Measurements from ENCODE around the gene DGKH. TPM values are rescaled to one million over a fixed set of nuclear protein-coding genes. Genes with fewer than 3 reads are reported as not detected.

Gene DGKH
- total RNA-seq, 2 donors from 2014 or later = 4.6 to 8.9 TPM

GRCh38 chr13:42284068-42284467, 235.6 kb downstream of the DGKH start:
- Histone ChIP-seq H3K9me3 (no peaks in the 10 kb centered on the region), H3K27ac (no peak overlapping the region), H3K36me3 (no peaks in the 10 kb centered on the region), H3K4me3 (no peak overlapping the region), H3K27me3 (replicated peaks; ENCODE audit: insufficient read depth) (no peaks in the 10 kb centered on the region), H3K4me1 (replicated peaks) (no peaks in the 10 kb centered on the region)
- TF ChIP-seq CTCF (IDR thresholded peaks at IDR 0.05) = no peak
- no peak for TF ChIP-seq POLR2AphosphoS5 (IDR thresholded peaks at IDR 0.05)
- no peak for TF ChIP-seq POLR2A (IDR thresholded peaks at IDR 0.05)
- intact Hi-C loops (cut with DNase I) = no loop called here
- 64% methylated on average over 3 of the region's 3 CpGs for WGBS
- DNase-seq (ENCODE audit: low spot score) = no peak

Small RNAs within 50 kb of the gene (small RNA-seq; reads per million reads assigned to genes)
- 0 reads per million in 2 donors for gene RPS28P8

Other genes with a start within 250 kb of the DGKH start
- gene VWA8, start 87.5 kb upstream of the DGKH start, total RNA-seq = 10 to 100 TPM; 18.1 to 21.8 TPM
- gene AKAP11, start 223.5 kb downstream of the DGKH start, total RNA-seq = 10 to 100 TPM; 20.8 to 36.1 TPM

All from prostate gland (tissue), 2 donors.